Measurements from ENCODE around the gene ANAPC4. TPM values are rescaled to one million over a fixed set of nuclear protein-coding genes. Genes with fewer than 3 reads are reported as not detected.

Gene ANAPC4
- total RNA-seq, 1 experiment from 2014 or later = 23.7 TPM

GRCh38 chr4:25437926-25438325, 60.9 kb downstream of the ANAPC4 start:
- no peak for DNase-seq (ENCODE audit: low read depth)

- peak; percentile 55 for DNase-seq (ENCODE audit: low read depth)
These were observed 62.9 kb downstream of the ANAPC4 start for GRCh38 chr4:25439918-25440477.

DNA sequence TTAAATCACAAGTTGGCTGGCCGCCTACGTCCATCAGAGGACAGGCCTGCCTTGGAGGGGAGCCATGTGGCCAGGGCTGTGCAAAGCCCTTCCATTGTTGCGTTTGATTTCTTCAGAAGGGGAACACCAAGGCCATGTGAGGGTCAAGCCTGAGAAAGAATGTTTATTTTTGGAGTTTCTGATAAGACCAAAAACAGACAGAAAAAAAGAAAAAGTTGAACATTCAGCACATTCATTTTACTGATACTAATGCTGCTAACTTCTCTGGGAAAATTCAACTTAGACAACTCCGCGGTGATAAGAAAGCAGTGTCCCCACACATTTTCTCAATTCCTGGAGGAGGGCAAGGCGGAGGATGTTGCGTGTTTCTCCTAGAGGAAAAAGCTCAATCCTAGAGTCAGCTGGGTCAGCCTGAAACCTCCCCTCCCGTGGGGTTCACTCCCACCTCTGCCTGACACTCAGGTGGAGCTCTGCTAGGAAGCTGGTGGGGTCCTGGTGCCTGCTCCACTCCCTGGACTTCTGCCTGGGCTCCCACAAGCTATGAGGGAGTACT, 63.5 kb downstream of the ANAPC4 start:
- DNase-seq (ENCODE audit: low read depth) = no peak

DNA sequence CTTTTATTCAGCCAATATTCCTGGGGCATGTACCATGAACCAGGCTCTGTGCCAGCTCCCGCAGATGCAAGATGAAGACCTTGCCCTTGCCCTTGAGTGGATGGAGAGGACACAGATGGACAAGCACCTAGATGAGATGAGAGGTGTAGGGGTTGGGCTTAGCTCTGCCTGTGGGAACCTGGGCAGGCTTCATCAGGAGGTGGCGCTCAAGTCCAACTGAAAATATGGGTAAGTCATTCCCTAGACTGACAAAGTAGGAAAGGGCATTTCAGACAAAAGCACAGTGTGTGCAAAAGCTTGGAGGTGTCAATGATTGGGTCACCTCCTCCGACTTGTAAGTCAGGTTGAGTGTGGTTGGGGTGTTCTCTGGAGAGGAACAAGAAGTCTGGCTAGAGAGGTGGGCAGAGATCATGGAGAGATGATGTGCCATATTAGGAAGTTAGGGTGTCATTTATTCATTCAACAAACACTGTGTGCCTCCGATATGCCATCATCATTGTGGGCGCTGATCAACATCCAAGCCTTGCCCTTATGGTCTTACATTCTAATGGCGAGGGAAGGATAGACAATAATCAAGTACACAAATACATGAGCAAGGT, 64.6 kb downstream of the ANAPC4 start:
- DNase-seq (ENCODE audit: low read depth) = peak; percentile 43

- no peak for DNase-seq (ENCODE audit: low read depth)
These were observed 65.8 kb downstream of the ANAPC4 start for GRCh38 chr4:25442863-25443307.

- no peak for DNase-seq (ENCODE audit: low read depth)
These were observed 66.8 kb downstream of the ANAPC4 start for GRCh38 chr4:25443851-25444250.

- no peak for DNase-seq (ENCODE audit: low read depth)
These were observed 69.5 kb downstream of the ANAPC4 start for GRCh38 chr4:25446611-25447010.

DNA sequence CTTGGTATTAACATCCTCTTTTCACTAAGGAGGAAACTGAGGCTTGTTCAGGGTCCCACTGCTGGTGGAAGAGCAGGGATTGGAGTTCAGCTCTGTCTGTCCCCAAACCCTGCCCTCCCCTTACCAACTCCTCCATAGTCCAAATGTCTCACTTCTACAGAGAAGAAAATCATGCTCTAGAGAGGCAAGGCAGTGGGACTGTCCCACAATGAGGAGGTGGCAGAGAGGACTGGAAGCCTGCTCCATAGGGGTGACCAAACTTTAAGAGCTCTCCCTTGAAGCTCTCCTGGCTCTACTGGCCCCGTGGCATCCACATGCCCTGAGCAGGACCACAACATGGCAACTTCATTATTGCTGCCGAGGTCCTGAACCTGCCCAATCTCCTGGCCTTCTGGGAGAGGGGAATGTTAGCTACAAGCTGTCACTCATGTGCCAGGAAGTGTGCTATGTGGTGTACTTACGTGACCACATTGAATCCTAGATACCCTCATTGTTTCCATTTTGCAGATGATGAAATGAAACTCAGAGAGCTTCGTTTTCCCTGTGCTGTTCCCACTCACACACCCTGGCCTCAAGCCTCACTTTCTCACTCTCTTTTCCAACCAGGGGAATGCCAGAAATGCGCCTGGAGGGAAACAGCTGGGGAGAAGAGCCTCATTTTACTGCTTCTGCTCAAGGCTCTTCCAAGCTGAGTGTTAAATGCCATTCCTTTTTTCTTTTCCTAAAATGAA, 71.5 kb downstream of the ANAPC4 start:
- DNase-seq (ENCODE audit: low read depth) = peak; percentile 85

GRCh38 chr4:25449270-25449669, 72.2 kb downstream of the ANAPC4 start:
- DNase-seq (ENCODE audit: low read depth) = peak; percentile 45

DNA sequence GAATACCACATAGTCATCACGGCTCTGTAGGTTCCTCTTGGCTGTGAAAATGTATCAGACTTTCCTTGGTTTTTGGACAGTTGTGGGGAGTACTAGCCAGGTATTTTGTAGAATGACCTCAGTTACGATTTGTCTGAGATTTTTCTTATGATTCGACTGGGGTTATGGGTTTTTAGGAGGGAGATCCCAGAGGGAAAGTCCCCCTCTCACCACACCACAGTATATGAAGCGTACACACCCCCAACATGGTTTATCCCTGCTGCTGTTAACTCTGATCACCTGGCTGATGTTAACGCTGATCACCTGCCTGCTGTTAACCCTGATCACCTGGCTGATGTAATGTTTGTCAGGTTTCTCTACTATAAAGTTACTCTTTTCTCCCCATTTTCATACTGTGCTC, 72.6 kb downstream of the ANAPC4 start:
- DNase-seq (ENCODE audit: low read depth) = no peak

GRCh38 chr4:25450491-25450901, 73.4 kb downstream of the ANAPC4 start:
- no peak for DNase-seq (ENCODE audit: low read depth)

DNA sequence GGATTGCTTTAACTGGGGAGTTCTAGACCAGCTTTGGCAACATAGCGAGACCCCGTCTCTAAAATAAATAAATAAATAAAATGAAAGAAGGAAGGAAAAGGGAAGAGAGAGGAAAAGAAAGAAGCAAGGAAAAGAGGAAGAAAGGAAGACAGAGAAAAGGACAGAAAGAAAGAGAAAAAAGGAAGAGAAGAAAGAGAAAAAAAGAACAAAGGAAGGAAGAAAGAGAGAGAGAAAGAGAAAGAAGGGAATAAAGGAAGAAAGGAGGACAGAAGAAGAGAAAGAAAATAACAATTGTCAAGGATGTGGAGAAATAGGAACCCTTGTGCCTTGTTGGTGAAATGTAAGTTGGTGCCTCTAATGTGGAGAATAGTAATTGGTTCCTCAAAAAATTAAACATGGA, 74.6 kb downstream of the ANAPC4 start:
- DNase-seq (ENCODE audit: low read depth) = no peak

- DNase-seq (ENCODE audit: low read depth) = no peak
These were observed 75.0 kb downstream of the ANAPC4 start for GRCh38 chr4:25452081-25452480.

DNA sequence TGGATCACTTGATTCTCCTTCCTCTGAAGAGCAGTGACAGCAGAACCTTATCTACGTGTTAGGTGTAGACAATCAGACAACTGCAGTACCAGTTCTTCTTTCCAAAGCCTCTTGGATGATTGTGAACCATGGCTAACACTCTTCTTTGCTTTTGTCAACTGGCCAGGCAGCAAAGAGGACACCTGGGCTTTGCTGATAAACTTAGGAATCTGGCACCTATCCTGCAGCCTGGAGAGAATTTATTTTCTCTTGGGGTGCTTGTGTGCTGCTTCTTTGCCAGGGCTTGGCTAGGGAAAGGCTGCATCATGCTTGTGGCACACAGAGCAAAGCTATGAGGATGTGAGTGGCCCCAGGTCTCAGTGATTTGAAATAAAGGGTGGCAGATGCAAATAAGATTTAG, 77.4 kb downstream of the ANAPC4 start:
- DNase-seq (ENCODE audit: low read depth) = no peak

- peak; percentile 37 for DNase-seq (ENCODE audit: low read depth)
These were observed 80.1 kb downstream of the ANAPC4 start for GRCh38 chr4:25457053-25457715.

- DNase-seq (ENCODE audit: low read depth) = no peak
These were observed 90.1 kb downstream of the ANAPC4 start for GRCh38 chr4:25466966-25467697.

- no peak for DNase-seq (ENCODE audit: low read depth)
These were observed 90.8 kb downstream of the ANAPC4 start for GRCh38 chr4:25467843-25468242.

All from RPMI7951 (cell line).